Osteocyte (in vitro differentiated cells): ENCODE data around the gene ZC3H6. TPM values are rescaled to one million over a fixed set of nuclear protein-coding genes. Genes with fewer than 3 reads are reported as not detected.
"Not testable (repeated sequence)": the region's sequence is repeated elsewhere in the genome, so short reads cannot be mapped to it uniquely, and the experiment has no call there.

ENCODE experiments used
- DNase-seq: peaks from one replicate; pipeline ENCODE4 v3.0.0; 2021; ENCODE audit warnings: mixed read lengths; ENCODE audit not compliant: unreplicated experiment; ENCODE audit errors: extremely low spot score
- H3K27ac Mint-ChIP-seq: one replicate; pipeline ENCODE4 v1.8.0; 2021; ENCODE audit warnings: mild to moderate bottlenecking, mixed read lengths; ENCODE audit not compliant: unreplicated experiment
- H3K27me3 Mint-ChIP-seq: one replicate; pipeline ENCODE4 v1.8.0; 2021; ENCODE audit warnings: mixed read lengths; ENCODE audit not compliant: unreplicated experiment
- H3K36me3 Mint-ChIP-seq: one replicate; pipeline ENCODE4 v1.8.0; 2021; ENCODE audit warnings: mixed read lengths; ENCODE audit not compliant: unreplicated experiment
- H3K4me1 Mint-ChIP-seq: one replicate; pipeline ENCODE4 v1.8.0; 2021; ENCODE audit warnings: mixed read lengths; ENCODE audit not compliant: unreplicated experiment
- H3K4me3 Mint-ChIP-seq: one replicate; pipeline ENCODE4 v1.8.0; 2021; ENCODE audit warnings: mild to moderate bottlenecking, moderate library complexity, mixed read lengths; ENCODE audit not compliant: unreplicated experiment
- H3K9me3 Mint-ChIP-seq: one replicate; pipeline ENCODE4 v1.8.0; 2021; ENCODE audit warnings: mixed read lengths; ENCODE audit not compliant: unreplicated experiment
- CTCF ChIP-seq: fragments of 200-600 bp; sonication (generic); IDR thresholded peaks from 2 replicates; pipeline ENCODE4 v1.5.0; 2021; ENCODE audit warnings: antibody characterized with exemption, mild to moderate bottlenecking, moderate library complexity
- total RNA-seq: library from RNA; stranded (reverse); gene quantifications from 2 replicates; pipeline ENCODE4 v1.2.1, GENCODE V29; 2021

ZC3H6 gene
- total RNA-seq, 1 donor from 2014 or later: 8.2 TPM

- Mint-ChIP-seq H3K27ac (no peak overlapping the region), H3K36me3 (no peaks in the 10 kb centered on the region), H3K4me3 (no peak overlapping the region), H3K9me3 (no peaks in the 10 kb centered on the region), H3K27me3 (no peaks in the 10 kb centered on the region), H3K4me1 (no peaks in the 10 kb centered on the region)
- no peak for TF ChIP-seq CTCF
- DNase-seq: no peak
Observed at GRCh38 chr2:112340475-112341267, 65.3 kb downstream of the ZC3H6 start.

GRCh38 chr2:112342067-112342550, 66.7 kb downstream of the ZC3H6 start:
- DNase-seq: no peak
- H3K4me3 Mint-ChIP-seq: no peak overlapping the region
- no peaks in the 10 kb centered on the region for H3K36me3 Mint-ChIP-seq
- TF ChIP-seq CTCF: no peak
- no peaks in the 10 kb centered on the region for H3K27me3 Mint-ChIP-seq
- no peak overlapping the region for H3K27ac Mint-ChIP-seq
- H3K9me3 Mint-ChIP-seq: no peaks in the 10 kb centered on the region
- no peaks in the 10 kb centered on the region for H3K4me1 Mint-ChIP-seq

- no peaks in the 10 kb centered on the region for H3K27me3 Mint-ChIP-seq
- no peaks in the 10 kb centered on the region for H3K36me3 Mint-ChIP-seq
- TF ChIP-seq CTCF: no peak
- no peak for DNase-seq
- no peak overlapping the region for H3K4me3 Mint-ChIP-seq
- H3K27ac Mint-ChIP-seq: no peak overlapping the region
- no peaks in the 10 kb centered on the region for H3K4me1 Mint-ChIP-seq
- no peaks in the 10 kb centered on the region for H3K9me3 Mint-ChIP-seq
Observed at GRCh38 chr2:112343827-112344585, 68.6 kb downstream of the ZC3H6 start.

- no peaks in the 10 kb centered on the region for H3K36me3 Mint-ChIP-seq
- no peaks in the 10 kb centered on the region for H3K27me3 Mint-ChIP-seq
- H3K9me3 Mint-ChIP-seq: no peaks in the 10 kb centered on the region
- DNase-seq: no peak
- H3K4me1 Mint-ChIP-seq: no peaks in the 10 kb centered on the region
- no peak overlapping the region for H3K4me3 Mint-ChIP-seq
- TF ChIP-seq CTCF: no peak
- no peak overlapping the region for H3K27ac Mint-ChIP-seq
Observed at GRCh38 chr2:112345030-112346027, 69.9 kb downstream of the ZC3H6 start.

GRCh38 chr2:112352292-112352691, 76.9 kb downstream of the ZC3H6 start:
- H3K4me3 Mint-ChIP-seq, DNase-seq, H3K4me1 Mint-ChIP-seq, H3K9me3 Mint-ChIP-seq, H3K27me3 Mint-ChIP-seq, H3K27ac Mint-ChIP-seq, H3K36me3 Mint-ChIP-seq: not testable (repeated sequence)

- H3K4me3 Mint-ChIP-seq, H3K27ac Mint-ChIP-seq, H3K9me3 Mint-ChIP-seq, H3K4me1 Mint-ChIP-seq, H3K27me3 Mint-ChIP-seq, H3K36me3 Mint-ChIP-seq, DNase-seq: not testable (repeated sequence)
Observed at GRCh38 chr2:112352809-112353603, 77.6 kb downstream of the ZC3H6 start.

GRCh38 chr2:112354335-112354734, 78.9 kb downstream of the ZC3H6 start:
- not testable (repeated sequence) for H3K4me3 Mint-ChIP-seq, H3K27ac Mint-ChIP-seq, H3K4me1 Mint-ChIP-seq, H3K36me3 Mint-ChIP-seq, H3K27me3 Mint-ChIP-seq, H3K9me3 Mint-ChIP-seq, DNase-seq
